GM12878 (cell line): Measurements from ENCODE around the gene TESK1. TPM values are rescaled to one million over a fixed set of nuclear protein-coding genes. Genes with fewer than 3 reads are reported as not detected.

Source experiments
- BCL3 ChIP-seq: IDR thresholded peaks from 2 replicates; pipeline ENCODE4 v1.6.1; 2011; ENCODE audit warnings: borderline replicate concordance, low read depth, mild to moderate bottlenecking, moderate library complexity, low read length; ENCODE audit not compliant: insufficient read depth, poor library complexity, severe bottlenecking
- CTCF ChIP-seq, 3 experiments: IDR thresholded peaks in 2 of 3; conservative IDR thresholded peaks in 1 of 3; 2 replicates each; pipeline ENCODE4 v1.5.1; 2011; ENCODE audit warnings: low read depth in 3 of 3, low read length in 3 of 3, mild to moderate bottlenecking in 3 of 3, control low read depth in 2 of 3, moderate library complexity in 2 of 3, inconsistent platforms in 1 of 3, mixed read lengths in 1 of 3; ENCODE audit not compliant: control insufficient read depth in 2 of 3, insufficient read depth in 1 of 3; ENCODE audit errors: extremely low read depth in 1 of 3
- DPF2 ChIP-seq: fragments of 450-650 bp; IDR thresholded peaks from 2 replicates; pipeline ENCODE4 v1.6.1; 2017; ENCODE audit warnings: mild to moderate bottlenecking
- EZH2 ChIP-seq: IDR thresholded peaks from 2 replicates; pipeline ENCODE4 v1.6.1; 2012; ENCODE audit warnings: low read depth, mild to moderate bottlenecking, control low read depth, inconsistent platforms, low read length, borderline replicate concordance; ENCODE audit not compliant: control insufficient read depth
- HDAC2 ChIP-seq: fragments of 200-600 bp; sonication (generic); IDR thresholded peaks from 2 replicates; pipeline ENCODE4 v1.6.1; 2017
- MXI1 ChIP-seq: fragments of 150-350 bp; IDR thresholded peaks from 2 replicates; pipeline ENCODE4 v1.6.1; 2011; ENCODE audit warnings: low read depth, mild to moderate bottlenecking, inconsistent platforms, low read length, improper control_type of control experiment
- MYC ChIP-seq: IDR thresholded peaks from 2 replicates; pipeline ENCODE4 v1.6.1; 2011; ENCODE audit warnings: mild to moderate bottlenecking, low read length, moderate library complexity, inconsistent platforms; ENCODE audit not compliant: insufficient read depth, insufficient replicate concordance, insufficient read length, severe bottlenecking
- NFIC ChIP-seq: IDR thresholded peaks from 2 replicates; pipeline ENCODE4 v1.6.1; 2012; ENCODE audit warnings: low read depth, mild to moderate bottlenecking, inconsistent platforms, low read length, moderate library complexity
- PBX3 ChIP-seq: IDR thresholded peaks from 2 replicates; pipeline ENCODE4 v1.6.1; 2011; ENCODE audit warnings: mild to moderate bottlenecking, low read depth, low read length, moderate library complexity; ENCODE audit not compliant: insufficient replicate concordance
- REST ChIP-seq: IDR thresholded peaks from 2 replicates; pipeline ENCODE4 v1.6.1; 2012; ENCODE audit warnings: mild to moderate bottlenecking, low read depth, low read length
- SMAD1 ChIP-seq: fragments of 450-650 bp; IDR thresholded peaks from 2 replicates; pipeline ENCODE4 v1.6.1; 2018; ENCODE audit warnings: mild to moderate bottlenecking, low read depth; ENCODE audit not compliant: partially characterized antibody
- SMC3 ChIP-seq: IDR thresholded peaks from 2 replicates; pipeline ENCODE4 v1.6.1; 2011; ENCODE audit warnings: low read length, improper control_type of control experiment, borderline replicate concordance
- ZNF592 ChIP-seq: fragments of 450-650 bp; IDR thresholded peaks from 2 replicates; pipeline ENCODE4 v1.6.1; 2017; ENCODE audit warnings: mild to moderate bottlenecking, moderate library complexity
- polyA plus RNA-seq, 11 experiments: library from polyadenylated mRNA; depleted of rRNA in 4 of 11; unstranded in 6 of 11; stranded (reverse) in 5 of 11; fragments of >200 nt; fragmentation: Nextera tagmentation in 4 of 11; fragmentation: Illumina TruSeq in 1 of 11; extraction: Ambion mirVana in 4 of 11; extraction: Trizol in 1 of 11; gene quantifications; 1 replicate in 1 of 11; 2 replicates in 10 of 11; pipeline versions ENCODE4 v1.2.1 to v1.2.3, GENCODE V29; 2011 to 2016; ENCODE audit warnings: inconsistent platforms in 2 of 11, missing spikeins in 2 of 11, low read depth in 1 of 11
- total RNA-seq, 4 experiments: library from RNA; depleted of rRNA in 3 of 4; stranded (reverse); fragments of >200 nt in 3 of 4; fragmentation: Illumina TruSeq in 1 of 4; extraction: Trizol in 1 of 4; gene quantifications; 2 replicates each; pipeline versions ENCODE4 v1.2.1 to v1.2.3, GENCODE V29; 2013 to 2021

TESK1 gene
- total and polyA plus RNA-seq, 10 of the 15 experiments (the other 5 are each of a cell fraction or from before 2014, with no cell fraction given): 0.16 to 19.5 (median 7.9) TPM; not detected in 1

- peak; percentile 21 to 37 (median 34); a peak in 4 of 6 replicates for TF ChIP-seq CTCF (IDR thresholded peaks at IDR 0.05 in 2 of 3, conservative IDR thresholded peaks at IDR 0.05 in 1 of 3; ENCODE audit: control insufficient read depth in 2 of 3, extremely low read depth in 1 of 3, insufficient read depth in 1 of 3, low read depth in 3 of 3, low read length in 3 of 3)
- TF ChIP-seq MXI1: no peak
- TF ChIP-seq SMC3: peak; percentile 17; the same call in 1 of the 2 replicates
- TF ChIP-seq ZNF592: no peak
- TF ChIP-seq MYC: no peak
- TF ChIP-seq EZH2: no peak
- no peak for TF ChIP-seq SMAD1
- TF ChIP-seq PBX3: no peak
- no peak for TF ChIP-seq NFIC
- no peak; the same call in 1 of the 2 replicates for TF ChIP-seq DPF2
- no peak for TF ChIP-seq HDAC2
- no peak for TF ChIP-seq REST
- no peak for TF ChIP-seq BCL3
These were observed 11.8 kb downstream of the TESK1 start (continued) for GRCh38 chr9:35616681-35617459.
